ENCODE data around the gene ASAP3.

The ASAP3 gene

DNA sequence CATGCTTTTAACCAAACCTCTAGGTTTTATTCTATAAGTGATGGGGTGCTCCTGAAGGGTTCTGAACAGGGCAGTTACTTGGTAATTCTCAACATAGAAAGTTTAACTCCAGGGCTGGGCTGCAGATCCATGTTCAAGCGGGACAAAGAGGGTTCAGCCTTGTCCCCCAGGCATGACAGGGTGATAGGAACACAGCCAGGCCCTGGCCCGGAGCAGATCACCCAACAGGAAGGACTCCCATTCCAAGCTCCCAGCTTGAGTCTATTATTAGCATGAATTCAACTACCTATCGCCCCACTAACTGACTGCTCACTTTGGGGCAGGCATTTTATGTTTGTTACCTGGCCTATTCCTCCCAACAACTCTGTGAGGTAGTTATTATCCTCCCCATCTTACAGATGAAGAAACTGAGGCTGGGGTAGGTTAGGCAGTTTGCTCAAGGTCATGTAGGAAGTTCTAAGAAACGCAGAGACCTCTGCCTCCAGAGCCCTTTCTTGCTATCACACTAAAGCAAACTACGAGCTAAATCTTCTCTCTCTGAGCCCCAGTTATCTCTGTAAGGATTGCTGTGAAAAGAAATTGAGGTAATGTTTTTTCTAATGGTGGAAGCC is 14.5 kb downstream of the ASAP3 start:
- no peaks in the 10 kb centered on the region for H3K27me3 ChIP-seq (ENCODE audit: insufficient read depth, low read depth)

DNA sequence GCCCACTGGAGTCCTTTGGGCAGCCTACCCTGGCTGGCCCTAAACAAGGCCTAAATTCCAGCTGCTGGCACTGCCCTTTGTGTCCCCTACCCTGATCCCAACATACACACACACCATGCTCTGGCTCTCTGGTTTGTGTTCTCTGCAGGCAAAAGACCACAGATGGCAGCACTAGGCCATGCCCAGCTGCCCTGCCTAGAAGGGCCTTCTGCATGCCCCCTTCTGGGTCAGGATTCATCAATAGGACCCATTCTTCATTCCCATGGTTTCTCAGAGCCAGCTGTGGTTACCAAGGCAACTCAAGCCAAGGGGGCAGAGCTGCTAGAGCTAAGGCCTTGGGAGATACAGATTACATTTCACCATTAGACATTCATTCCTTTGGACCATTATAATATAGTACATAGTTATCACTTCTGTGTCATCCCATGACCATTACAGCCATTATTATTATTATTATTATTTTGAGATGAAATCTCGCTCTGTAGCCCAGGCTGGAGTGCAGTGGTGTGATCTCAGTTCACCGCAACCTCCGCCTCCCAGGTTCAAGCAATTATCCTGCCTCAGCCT is 17.5 kb downstream of the ASAP3 start:
- H3K4me1 ChIP-seq (ENCODE audit: low read depth, poor library complexity, severe bottlenecking), result no peaks in the 10 kb centered on the region
- no peaks in the 10 kb centered on the region for H4K20me1 ChIP-seq (ENCODE audit: insufficient read depth)
- no peak overlapping the region for H2AFZ ChIP-seq (ENCODE audit: low read depth)
- H3K79me2 ChIP-seq (ENCODE audit: insufficient read depth, low read depth), result no peaks in the 10 kb centered on the region
- H3K9ac ChIP-seq, result no peak overlapping the region
- no peaks in the 10 kb centered on the region for H3K36me3 ChIP-seq (ENCODE audit: insufficient read depth)
- no peak overlapping the region for H3K4me3 ChIP-seq (IDR thresholded peaks at IDR 0.05; ENCODE audit: insufficient read depth, low read depth, low read length)
- H3K27ac ChIP-seq, result no peak overlapping the region
- no peak overlapping the region for H3K4me2 ChIP-seq
- H3K27me3 ChIP-seq (ENCODE audit: insufficient read depth, low read depth), result no peaks in the 10 kb centered on the region
- TF ChIP-seq, protein P1, sequence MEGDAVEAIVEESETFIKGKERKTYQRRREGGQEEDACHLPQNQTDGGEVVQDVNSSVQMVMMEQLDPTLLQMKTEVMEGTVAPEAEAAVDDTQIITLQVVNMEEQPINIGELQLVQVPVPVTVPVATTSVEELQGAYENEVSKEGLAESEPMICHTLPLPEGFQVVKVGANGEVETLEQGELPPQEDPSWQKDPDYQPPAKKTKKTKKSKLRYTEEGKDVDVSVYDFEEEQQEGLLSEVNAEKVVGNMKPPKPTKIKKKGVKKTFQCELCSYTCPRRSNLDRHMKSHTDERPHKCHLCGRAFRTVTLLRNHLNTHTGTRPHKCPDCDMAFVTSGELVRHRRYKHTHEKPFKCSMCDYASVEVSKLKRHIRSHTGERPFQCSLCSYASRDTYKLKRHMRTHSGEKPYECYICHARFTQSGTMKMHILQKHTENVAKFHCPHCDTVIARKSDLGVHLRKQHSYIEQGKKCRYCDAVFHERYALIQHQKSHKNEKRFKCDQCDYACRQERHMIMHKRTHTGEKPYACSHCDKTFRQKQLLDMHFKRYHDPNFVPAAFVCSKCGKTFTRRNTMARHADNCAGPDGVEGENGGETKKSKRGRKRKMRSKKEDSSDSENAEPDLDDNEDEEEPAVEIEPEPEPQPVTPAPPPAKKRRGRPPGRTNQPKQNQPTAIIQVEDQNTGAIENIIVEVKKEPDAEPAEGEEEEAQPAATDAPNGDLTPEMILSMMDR (conservative IDR thresholded peaks at IDR 0.05; ENCODE audit: low read depth, low read length), result no peak

More for the DNA sequence above, 14.5 kb downstream of the ASAP3 start:
- no peak overlapping the region for H3K9ac ChIP-seq
- H3K79me2 ChIP-seq (ENCODE audit: insufficient read depth, low read depth), result no peaks in the 10 kb centered on the region
- TF ChIP-seq, protein P1 (conservative IDR thresholded peaks at IDR 0.05; ENCODE audit: low read depth, low read length), result no peak
- no peak overlapping the region for H3K4me3 ChIP-seq (IDR thresholded peaks at IDR 0.05; ENCODE audit: insufficient read depth, low read depth, low read length)
- peaks cover 6% of the 10 kb centered on the region for H3K4me1 ChIP-seq (ENCODE audit: low read depth, poor library complexity, severe bottlenecking)
- H3K36me3 ChIP-seq (ENCODE audit: insufficient read depth), result no peaks in the 10 kb centered on the region
- H3K4me2 ChIP-seq, result no peak overlapping the region
- no peaks in the 10 kb centered on the region for H4K20me1 ChIP-seq (ENCODE audit: insufficient read depth)
- H3K27ac ChIP-seq, result no peak overlapping the region
- H2AFZ ChIP-seq (ENCODE audit: low read depth), result no peak overlapping the region

DNA sequence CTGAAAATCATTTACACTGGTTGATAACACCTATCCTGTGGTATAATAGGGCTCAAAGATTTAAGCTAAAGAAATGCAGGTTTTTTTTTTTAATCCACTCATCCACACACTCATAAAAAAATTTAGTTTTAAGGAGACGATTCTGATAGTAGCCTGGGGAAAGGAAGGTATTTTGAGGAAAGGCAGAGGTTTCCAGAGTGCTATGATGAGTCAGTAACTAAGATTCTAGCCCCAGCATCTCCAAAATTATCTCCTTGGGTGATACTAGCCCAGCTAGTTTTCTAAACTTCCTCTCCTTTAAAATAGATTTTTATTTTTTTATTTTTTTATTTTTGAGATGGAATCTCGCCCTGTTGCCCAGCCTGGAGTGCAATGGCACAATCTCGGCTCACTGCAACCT is 20.7 kb downstream of the ASAP3 start:
- Histone ChIP-seq H3K4me3 (IDR thresholded peaks at IDR 0.05; ENCODE audit: insufficient read depth, low read depth, low read length) (no peak overlapping the region), H3K4me2 (no peak overlapping the region), H3K27ac (no peak overlapping the region), H3K36me3 (ENCODE audit: insufficient read depth) (no peaks in the 10 kb centered on the region), H2AFZ (ENCODE audit: low read depth) (no peak overlapping the region), H3K79me2 (ENCODE audit: insufficient read depth, low read depth) (no peaks in the 10 kb centered on the region), H4K20me1 (ENCODE audit: insufficient read depth) (no peaks in the 10 kb centered on the region), H3K4me1 (ENCODE audit: low read depth, poor library complexity, severe bottlenecking) (no peaks in the 10 kb centered on the region), H3K27me3 (ENCODE audit: insufficient read depth, low read depth) (no peaks in the 10 kb centered on the region), H3K9ac (no peak overlapping the region)
- TF ChIP-seq, protein P1 (conservative IDR thresholded peaks at IDR 0.05; ENCODE audit: low read depth, low read length), result no peak

DNA sequence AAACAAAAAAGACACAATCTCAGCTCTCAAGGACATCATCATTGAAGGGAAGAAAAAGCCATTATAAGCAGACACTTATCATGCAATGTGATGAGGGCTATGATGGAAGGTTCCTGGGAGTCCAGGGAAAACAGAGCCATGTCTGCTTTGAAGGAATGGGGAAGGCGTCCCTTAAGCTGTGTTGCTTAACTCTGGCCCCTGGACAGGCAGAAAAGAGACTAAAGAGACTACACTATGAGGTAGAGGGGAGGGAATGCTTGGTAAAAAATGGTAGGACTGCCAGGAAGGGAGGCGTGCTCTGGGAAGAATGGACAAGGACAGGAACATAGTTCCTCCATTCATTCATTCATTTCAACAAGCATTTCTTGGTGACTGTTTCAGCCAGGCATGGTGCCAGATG is 21.2 kb downstream of the ASAP3 start:
- no peaks in the 10 kb centered on the region for H3K4me1 ChIP-seq (ENCODE audit: low read depth, poor library complexity, severe bottlenecking)
- H3K79me2 ChIP-seq (ENCODE audit: insufficient read depth, low read depth), result no peaks in the 10 kb centered on the region
- H3K4me2 ChIP-seq, result no peak overlapping the region
- no peaks in the 10 kb centered on the region for H4K20me1 ChIP-seq (ENCODE audit: insufficient read depth)
- no peak overlapping the region for H3K9ac ChIP-seq
- no peak overlapping the region for H3K27ac ChIP-seq
- no peaks in the 10 kb centered on the region for H3K27me3 ChIP-seq (ENCODE audit: insufficient read depth, low read depth)
- H3K4me3 ChIP-seq (IDR thresholded peaks at IDR 0.05; ENCODE audit: insufficient read depth, low read depth, low read length), result no peak overlapping the region
- no peak overlapping the region for H2AFZ ChIP-seq (ENCODE audit: low read depth)
- TF ChIP-seq, protein P1 (conservative IDR thresholded peaks at IDR 0.05; ENCODE audit: low read depth, low read length), result no peak
- H3K36me3 ChIP-seq (ENCODE audit: insufficient read depth), result no peaks in the 10 kb centered on the region

All from KMS-11 (cell line).